PC-9 (cell line): ENCODE data around the gene SMARCA5. TPM values are rescaled to one million over a fixed set of nuclear protein-coding genes. Genes with fewer than 3 reads are reported as not detected.

Experiments used
- BruUV-seq: library from RNA; stranded (reverse); fragments of 400-500 nt; replicated peaks from 2 replicates; lab custom pipeline; 2021; lab: Mats Ljungman, UMichigan
- CTCF ChIA-PET: fragments of 300-600 bp; sonication (Branson Sonifier 250); formaldehyde crosslinking; loops from one replicate; lab custom pipeline; 2022; ENCODE audit warnings: antibody characterized with exemption; lab: Charles Lee
- POLR2A ChIA-PET: fragments of 300-600 bp; sonication (Branson Sonifier 250); formaldehyde crosslinking; loops from one replicate; lab custom pipeline; 2022; ENCODE audit warnings: antibody characterized with exemption; ENCODE audit not compliant: unreplicated experiment; lab: Charles Lee
- DNase-seq, 2 experiments: peaks; one replicate each; pipeline versions ENCODE4 v3.0.0 to v3.0.0-alpha.2; 2015 to 2022; ENCODE audit warnings: mixed read lengths in 1 of 2
- H2AFZ ChIP-seq: fragments of 200-600 bp; sonication (generic); 2 replicates; pipeline ENCODE4 v1.8.1; 2017; ENCODE audit warnings: antibody characterized with exemption
- H3F3A ChIP-seq: fragments of 200-600 bp; sonication (generic); 2 replicates; pipeline ENCODE4 v1.8.1; 2017; ENCODE audit warnings: antibody characterized with exemption, mild to moderate bottlenecking, low read depth; ENCODE audit not compliant: insufficient read depth
- H3K27ac ChIP-seq: fragments of 200-600 bp; sonication (generic); 2 replicates; pipeline ENCODE4 v1.6.1; 2016; ENCODE audit warnings: mixed run types
- H3K27me3 ChIP-seq: fragments of 200-600 bp; sonication (generic); 2 replicates; pipeline ENCODE4 v1.6.1; 2016; ENCODE audit warnings: low read depth, mixed run types; ENCODE audit not compliant: insufficient read depth
- H3K36me3 ChIP-seq: fragments of 200-600 bp; sonication (generic); 2 replicates; pipeline ENCODE4 v1.6.1; 2016; ENCODE audit warnings: low read depth, mixed run types
- H3K4me1 ChIP-seq: fragments of 200-600 bp; sonication (generic); replicated peaks from 2 replicates; pipeline ENCODE4 v1.6.1; 2016; ENCODE audit warnings: mixed run types; ENCODE audit not compliant: insufficient read depth
- H3K4me2 ChIP-seq: fragments of 200-600 bp; sonication (generic); 2 replicates; pipeline ENCODE4 v1.6.1; 2017; ENCODE audit warnings: mixed run types
- H3K4me3 ChIP-seq: fragments of 200-600 bp; sonication (generic); 2 replicates; pipeline ENCODE4 v1.6.1; 2016; ENCODE audit warnings: mixed run types
- H3K79me2 ChIP-seq: fragments of 200-600 bp; sonication (generic); 2 replicates; pipeline ENCODE4 v1.6.1; 2017; ENCODE audit warnings: low read depth, mixed run types
- H3K9me2 ChIP-seq: fragments of 200-600 bp; sonication (generic); 2 replicates; pipeline ENCODE4 v1.8.1; 2017; ENCODE audit warnings: mild to moderate bottlenecking; ENCODE audit not compliant: insufficient read depth
- H3K9me3 ChIP-seq: fragments of 200-600 bp; sonication (generic); 2 replicates; pipeline ENCODE4 v1.8.1; 2016; ENCODE audit warnings: low read depth; ENCODE audit not compliant: insufficient read depth
- H4K20me1 ChIP-seq: fragments of 200-600 bp; sonication (generic); 2 replicates; pipeline ENCODE4 v1.8.1; 2017; ENCODE audit not compliant: insufficient read depth
- CTCF ChIP-seq: fragments of 200-600 bp; sonication (generic); conservative IDR thresholded peaks from 2 replicates; pipeline ENCODE4 v1.6.1; 2017; ENCODE audit warnings: mixed run types, antibody characterized with exemption, mild to moderate bottlenecking, moderate library complexity
- EZH2 ChIP-seq: fragments of 200-600 bp; sonication (generic); IDR thresholded peaks from 2 replicates; pipeline ENCODE4 v1.8.0; 2017; ENCODE audit warnings: antibody characterized with exemption, low read depth
- intact Hi-C: fragments of 100-400 bp; cut with micrococcal nuclease; formaldehyde crosslinking; loops from one replicate; pipeline ENCODE4 v1.10.0; 2022; ENCODE audit not compliant: unreplicated experiment
- total RNA-seq: library from RNA; stranded (reverse); gene quantifications from 2 replicates; pipeline ENCODE4 v1.2.3, GENCODE V29; 2021

SMARCA5 gene
- total RNA-seq, 1 experiment from 2014 or later, result 40.5 TPM

DNA sequence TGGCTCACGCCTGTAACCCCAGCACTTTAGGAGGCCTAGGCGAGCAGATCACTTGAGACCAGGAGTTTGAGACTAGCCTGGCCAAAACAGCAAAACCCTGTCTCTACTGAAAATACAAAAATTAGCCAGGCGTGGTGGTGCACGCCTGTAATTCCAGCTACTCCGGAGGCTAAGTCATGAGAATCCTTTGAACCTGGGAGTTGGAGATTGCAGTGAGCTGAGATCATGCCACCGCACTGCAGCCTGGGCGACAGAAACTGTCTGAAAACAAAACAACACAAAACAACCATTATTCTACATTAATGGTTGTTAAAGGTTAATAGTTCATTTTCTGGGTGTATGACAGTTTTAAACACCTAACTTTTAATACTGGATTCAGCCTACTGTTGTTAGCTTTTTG, 1.6 kb upstream of the SMARCA5 start:
- H3F3A ChIP-seq, result peaks cover 5% of the 10 kb centered on the region; the same call in 1 of the 2 replicates
- H3K79me2 ChIP-seq, result peaks cover 29% of the 10 kb centered on the region
- H3K27ac ChIP-seq, result no peak overlapping the region
- no peak for TF ChIP-seq EZH2
- no peak for TF ChIP-seq CTCF
- ChIA-PET POLR2A (interaction anchor here (0.7 kb wide), 1 partner anchor 9 kb away, joined by 4 read pairs; no protein-coding TSS in a partner anchor), CTCF (no interaction called here)
- H4K20me1 ChIP-seq, result peaks cover 22% of the 10 kb centered on the region
- BruUV-seq, result no TSS peak
- no peaks in the 10 kb centered on the region for H3K9me2 ChIP-seq
- DNase-seq, result no peak
- H3K4me1 ChIP-seq, result peaks cover 13% of the 10 kb centered on the region
- H3K27me3 ChIP-seq, result no peaks in the 10 kb centered on the region
- H2AFZ ChIP-seq, result no peak overlapping the region
- no peak overlapping the region for H3K4me3 ChIP-seq
- no peaks in the 10 kb centered on the region for H3K36me3 ChIP-seq
- H3K9me3 ChIP-seq, result no peaks in the 10 kb centered on the region
- H3K4me2 ChIP-seq, result no peak overlapping the region
- intact Hi-C loops, result no loop called here

- CTCF ChIA-PET, result no interaction called here
- POLR2A ChIA-PET, result interaction anchor here (0.5 to 0.7 kb wide), 3 partner anchors 167 to 1799 kb away, joined by 3 to 9 read pairs (median 3); no protein-coding TSS in a partner anchor
- peak overlapping the region; percentile 88 for H2AFZ ChIP-seq
- no peaks in the 10 kb centered on the region for H3K9me2 ChIP-seq
- H3K4me3 ChIP-seq, result peak overlapping the region; percentile 93
- peaks cover 40% of the 10 kb centered on the region for H3K79me2 ChIP-seq
- H3K27me3 ChIP-seq, result no peaks in the 10 kb centered on the region
- H4K20me1 ChIP-seq, result peaks cover 28% of the 10 kb centered on the region
- peak overlapping the region; percentile 73 for H3K4me2 ChIP-seq
- intact Hi-C loops, result loop anchor here (1.0 kb wide), 2 partner anchors 177 to 329 kb away; partner anchors contain the start of genes GAB1 and USP38
- BruUV-seq, result TSS peak; percentile 95
- peaks cover 13% of the 10 kb centered on the region for H3K4me1 ChIP-seq
- H3F3A ChIP-seq, result peaks cover 5% of the 10 kb centered on the region; the same call in 1 of the 2 replicates
- H3K9me3 ChIP-seq, result no peaks in the 10 kb centered on the region
- H3K27ac ChIP-seq, result peak overlapping the region; percentile 81
- H3K36me3 ChIP-seq, result 0 out of 2 replicates have a peak, but pooled peaks cover 7% of the 10 kb centered on the region
- TF ChIP-seq CTCF, result no peak
- no peak for TF ChIP-seq EZH2
- DNase-seq, result no peak
Measured at GRCh38 chr4:143512978-143513313, 556 bp upstream of the SMARCA5 start.

DNA sequence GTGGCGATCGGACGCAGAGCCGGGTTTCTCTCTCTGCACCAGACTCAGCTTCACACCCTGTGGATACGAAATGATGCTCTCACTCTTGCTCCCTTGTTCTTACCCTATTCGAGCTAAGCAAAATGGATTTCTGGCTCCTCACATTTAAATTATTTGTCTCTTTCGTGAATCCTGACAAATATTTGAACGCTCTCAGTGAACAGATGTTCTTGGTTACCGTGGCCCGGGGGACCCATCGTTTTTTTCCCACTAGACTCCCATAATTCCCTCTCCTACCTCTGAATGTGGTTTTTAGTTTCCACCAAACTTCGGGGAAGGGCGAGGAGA, 630 bp downstream of the SMARCA5 start:
- peaks cover 28% of the 10 kb centered on the region for H4K20me1 ChIP-seq
- H3K9me2 ChIP-seq, result no peaks in the 10 kb centered on the region
- 0 out of 2 replicates have a peak, but pooled peaks cover 7% of the 10 kb centered on the region for H3K36me3 ChIP-seq
- H3K27me3 ChIP-seq, result no peaks in the 10 kb centered on the region
- peak overlapping the region; percentile 93 for H3K4me3 ChIP-seq
- peaks cover 13% of the 10 kb centered on the region for H3K4me1 ChIP-seq
- TF ChIP-seq CTCF (no peak), EZH2 (no peak)
- no peaks in the 10 kb centered on the region for H3K9me3 ChIP-seq
- intact Hi-C loops, result no loop called here
- POLR2A ChIA-PET, result interaction anchor here (0.6 kb wide), 1 partner anchor 1068 kb away, joined by 3 read pairs; no protein-coding TSS in a partner anchor
- CTCF ChIA-PET, result interaction anchor here (0.6 kb wide), 1 partner anchor 60 kb away, joined by 4 read pairs; no protein-coding TSS in a partner anchor
- peaks cover 50% of the 10 kb centered on the region for H3K79me2 ChIP-seq
- peak overlapping the region; percentile 88 for H2AFZ ChIP-seq
- no TSS peak for BruUV-seq
- peak overlapping the region; percentile 81 for H3K27ac ChIP-seq
- no peak for DNase-seq
- peaks cover 5% of the 10 kb centered on the region; the same call in 1 of the 2 replicates for H3F3A ChIP-seq
- peak overlapping the region; percentile 73 for H3K4me2 ChIP-seq
